Chondrocyte (in vitro differentiated cells): Measurements from ENCODE around the gene RPS6KC1. TPM values are rescaled to one million over a fixed set of nuclear protein-coding genes. Genes with fewer than 3 reads are reported as not detected.
A peak's percentile ranks its signal among the peaks of the same experiment; 100 is the strongest.

Experiments used
- DNase-seq: peaks from one replicate; pipeline ENCODE4 v3.0.0; 2021; ENCODE audit warnings: mixed read lengths, low spot score
- H3K27ac Mint-ChIP-seq: one replicate; pipeline ENCODE4 v1.8.0; 2021; ENCODE audit warnings: mild to moderate bottlenecking, moderate library complexity, mixed read lengths; ENCODE audit not compliant: unreplicated experiment
- H3K27me3 Mint-ChIP-seq: 2 replicates; pipeline ENCODE4 v1.8.0; 2021; ENCODE audit warnings: low read depth, mixed read lengths
- H3K36me3 Mint-ChIP-seq: 2 replicates; pipeline ENCODE4 v1.8.0; 2021; ENCODE audit warnings: low read depth, mixed read lengths
- H3K4me1 Mint-ChIP-seq: 2 replicates; pipeline ENCODE4 v1.8.0; 2021; ENCODE audit warnings: low read depth, mild to moderate bottlenecking, mixed read lengths
- H3K4me3 Mint-ChIP-seq: one replicate; pipeline ENCODE4 v1.8.0; 2021; ENCODE audit warnings: mild to moderate bottlenecking, moderate library complexity, mixed read lengths; ENCODE audit not compliant: unreplicated experiment
- H3K9me3 Mint-ChIP-seq: 2 replicates; pipeline ENCODE4 v1.8.0; 2021; ENCODE audit warnings: low read depth, mixed read lengths
- total RNA-seq: library from RNA; stranded (reverse); gene quantifications from 3 replicates; pipeline ENCODE4 v1.2.1, GENCODE V29; 2021
- TF ChIP-seq, protein P1 (sequence below): fragments of 200-600 bp; sonication (generic); IDR thresholded peaks from 2 replicates; pipeline ENCODE4 v1.5.0; 2021; ENCODE audit warnings: antibody characterized with exemption, mild to moderate bottlenecking, moderate library complexity

RPS6KC1 gene
- total RNA-seq, 1 donor from 2014 or later = 22.1 TPM

- Mint-ChIP-seq H3K4me1 (peaks cover 14% of the 10 kb centered on the region), H3K27me3 (no peaks in the 10 kb centered on the region), H3K9me3 (no peaks in the 10 kb centered on the region), H3K36me3 (no peaks in the 10 kb centered on the region), H3K4me3 (no peak overlapping the region), H3K27ac (peak overlapping the region; percentile 19)
- TF ChIP-seq, protein P1, sequence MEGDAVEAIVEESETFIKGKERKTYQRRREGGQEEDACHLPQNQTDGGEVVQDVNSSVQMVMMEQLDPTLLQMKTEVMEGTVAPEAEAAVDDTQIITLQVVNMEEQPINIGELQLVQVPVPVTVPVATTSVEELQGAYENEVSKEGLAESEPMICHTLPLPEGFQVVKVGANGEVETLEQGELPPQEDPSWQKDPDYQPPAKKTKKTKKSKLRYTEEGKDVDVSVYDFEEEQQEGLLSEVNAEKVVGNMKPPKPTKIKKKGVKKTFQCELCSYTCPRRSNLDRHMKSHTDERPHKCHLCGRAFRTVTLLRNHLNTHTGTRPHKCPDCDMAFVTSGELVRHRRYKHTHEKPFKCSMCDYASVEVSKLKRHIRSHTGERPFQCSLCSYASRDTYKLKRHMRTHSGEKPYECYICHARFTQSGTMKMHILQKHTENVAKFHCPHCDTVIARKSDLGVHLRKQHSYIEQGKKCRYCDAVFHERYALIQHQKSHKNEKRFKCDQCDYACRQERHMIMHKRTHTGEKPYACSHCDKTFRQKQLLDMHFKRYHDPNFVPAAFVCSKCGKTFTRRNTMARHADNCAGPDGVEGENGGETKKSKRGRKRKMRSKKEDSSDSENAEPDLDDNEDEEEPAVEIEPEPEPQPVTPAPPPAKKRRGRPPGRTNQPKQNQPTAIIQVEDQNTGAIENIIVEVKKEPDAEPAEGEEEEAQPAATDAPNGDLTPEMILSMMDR = no peak
- DNase-seq = no peak
Measured at GRCh38 chr1:213231795-213232231, 180.8 kb downstream of the RPS6KC1 start.

DNA sequence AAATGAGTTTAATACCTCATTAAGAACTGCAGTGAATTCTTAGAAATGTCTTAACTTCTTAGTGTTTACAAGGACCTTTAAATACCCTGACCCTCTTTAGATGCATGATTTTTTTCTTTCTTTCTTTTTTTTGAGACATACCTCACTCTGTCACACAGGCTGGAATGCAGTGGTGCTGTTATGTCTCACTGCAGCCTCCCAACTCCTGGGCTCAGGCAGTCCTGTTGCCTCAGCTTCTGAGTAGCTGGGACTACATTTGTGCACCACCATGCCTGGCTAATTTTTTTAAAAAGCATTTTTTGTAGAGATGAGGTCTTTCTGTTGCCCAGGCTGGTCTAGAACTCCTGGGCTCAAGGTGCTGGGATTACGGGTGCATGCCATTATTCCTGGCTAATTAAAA is 191.8 kb downstream of the RPS6KC1 start:
- DNase-seq = no peak
- H3K27ac Mint-ChIP-seq = no peak overlapping the region
- H3K36me3 Mint-ChIP-seq = peaks cover 5% of the 10 kb centered on the region
- H3K4me1 Mint-ChIP-seq = no peaks in the 10 kb centered on the region
- no peaks in the 10 kb centered on the region for H3K9me3 Mint-ChIP-seq
- no peaks in the 10 kb centered on the region for H3K27me3 Mint-ChIP-seq
- no peak overlapping the region for H3K4me3 Mint-ChIP-seq
- TF ChIP-seq, protein P1 = no peak

- H3K27me3 Mint-ChIP-seq = no peaks in the 10 kb centered on the region
- DNase-seq = no peak
- H3K36me3 Mint-ChIP-seq = peaks cover 5% of the 10 kb centered on the region
- no peaks in the 10 kb centered on the region for H3K9me3 Mint-ChIP-seq
- no peaks in the 10 kb centered on the region for H3K4me1 Mint-ChIP-seq
- no peak overlapping the region for H3K27ac Mint-ChIP-seq
- no peak overlapping the region for H3K4me3 Mint-ChIP-seq
- TF ChIP-seq, protein P1 = peak; percentile 97
Measured at GRCh38 chr1:213244664-213245091, 193.6 kb downstream of the RPS6KC1 start.

DNA sequence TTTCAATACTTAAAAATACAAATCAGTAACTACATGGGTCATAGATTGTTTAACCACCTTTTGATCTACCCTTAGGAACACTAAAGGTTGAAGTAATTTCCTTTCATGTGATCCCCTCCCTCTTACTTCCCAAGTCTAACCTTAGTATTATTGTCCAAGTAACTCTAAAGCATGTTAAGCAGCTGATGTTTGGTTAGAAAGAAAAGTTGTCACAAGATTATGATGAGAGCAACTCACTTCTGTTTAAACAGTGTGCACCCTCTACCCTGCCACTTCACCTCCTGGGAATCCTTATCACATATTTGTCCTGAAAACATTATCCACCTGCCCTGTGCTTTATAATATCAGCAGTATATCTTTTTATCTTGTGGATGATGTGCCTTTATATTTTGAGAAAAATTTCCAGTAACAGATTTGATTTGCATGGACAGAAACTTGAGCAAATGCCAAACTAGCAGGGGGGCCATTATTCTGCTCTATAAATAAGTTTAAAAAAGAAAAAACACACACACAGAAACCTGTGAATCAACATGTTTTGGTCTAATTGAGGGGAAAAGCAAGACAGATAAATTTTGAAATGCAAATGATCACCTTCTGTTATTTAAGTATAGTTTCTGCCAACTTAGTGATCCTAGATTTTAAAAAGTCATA is 194.3 kb downstream of the RPS6KC1 start:
- Mint-ChIP-seq H3K4me1 (no peaks in the 10 kb centered on the region), H3K9me3 (no peaks in the 10 kb centered on the region), H3K36me3 (peaks cover 5% of the 10 kb centered on the region), H3K27me3 (no peaks in the 10 kb centered on the region), H3K4me3 (no peak overlapping the region), H3K27ac (no peak overlapping the region)
- TF ChIP-seq, protein P1 = no peak
- DNase-seq = no peak

- H3K27ac Mint-ChIP-seq = no peak overlapping the region
- TF ChIP-seq, protein P1 = no peak
- DNase-seq = no peak
- H3K4me1 Mint-ChIP-seq = no peaks in the 10 kb centered on the region
- H3K27me3 Mint-ChIP-seq = no peaks in the 10 kb centered on the region
- no peak overlapping the region for H3K4me3 Mint-ChIP-seq
- H3K9me3 Mint-ChIP-seq = no peaks in the 10 kb centered on the region
- H3K36me3 Mint-ChIP-seq = peaks cover 1% of the 10 kb centered on the region
Measured at GRCh38 chr1:213247038-213247437, 196.0 kb downstream of the RPS6KC1 start.
